AG10803 (cell line): ENCODE results near the gene CCDC194.

Source experiments
- DNase-seq: peaks from one replicate; pipeline ENCODE4 v3.0.0; 2010; ENCODE audit warnings: low read depth
- H3K4me3 ChIP-seq: 2 replicates; pipeline ENCODE4 v1.5.1; 2011; ENCODE audit warnings: mild to moderate bottlenecking, low read length, control low read depth
- CTCF ChIP-seq: conservative IDR thresholded peaks from 2 replicates; pipeline ENCODE4 v1.5.1; 2011; ENCODE audit warnings: mild to moderate bottlenecking, low read length, control low read depth, inconsistent platforms

CCDC194 gene

DNA sequence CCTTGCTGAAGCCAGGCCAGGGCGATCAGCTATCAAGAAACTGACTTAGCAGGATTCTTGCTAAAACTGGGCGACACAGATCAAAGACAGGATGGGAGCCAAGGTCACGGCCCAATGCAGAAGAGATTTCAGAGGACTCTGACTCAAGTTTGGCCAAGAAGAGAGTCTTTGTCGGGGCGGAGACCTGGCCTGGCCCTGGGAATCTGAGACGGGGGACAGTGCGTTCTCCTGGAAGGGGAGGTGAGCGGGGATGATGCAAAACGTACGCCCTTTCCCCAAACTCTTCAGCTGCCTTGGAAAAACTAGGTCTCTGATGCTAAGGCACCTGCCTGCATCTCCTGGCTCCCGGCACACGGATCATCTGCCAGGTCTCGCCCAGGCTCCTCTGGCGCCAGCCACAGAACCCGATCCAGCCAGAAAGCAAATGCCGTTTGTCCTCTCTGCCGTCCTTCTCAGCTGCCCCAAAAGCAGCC is 35.7 kb upstream of the CCDC194 start:
- TF ChIP-seq CTCF = no peak
- DNase-seq = no peak
- no peak overlapping the region for H3K4me3 ChIP-seq

- no peak for DNase-seq
- 0 out of 2 replicates have a peak, but pooled peaks have one; percentile 28 for TF ChIP-seq CTCF
These were observed 30.9 kb upstream of the CCDC194 start for GRCh38 chr19:17424743-17425365.

GRCh38 chr19:17423429-17424208 is 29.6 kb upstream of the CCDC194 start:
- TF ChIP-seq CTCF = no peak
- DNase-seq = no peak
- no peak overlapping the region for H3K4me3 ChIP-seq

More at GRCh38 chr19:17424743-17425365, 30.9 kb upstream of the CCDC194 start:
- no peak overlapping the region for H3K4me3 ChIP-seq

- TF ChIP-seq CTCF = no peak
These were observed 27.9 kb upstream of the CCDC194 start for GRCh38 chr19:17421942-17422341.

GRCh38 chr19:17420475-17420924 is 26.5 kb upstream of the CCDC194 start:
- peak overlapping the region; percentile 82 for H3K4me3 ChIP-seq
- no peak; the same call in 1 of the 2 replicates for TF ChIP-seq CTCF
- no peak for DNase-seq

More at GRCh38 chr19:17421942-17422341, 27.9 kb upstream of the CCDC194 start:
- DNase-seq = no peak
- H3K4me3 ChIP-seq = no peak overlapping the region

DNA sequence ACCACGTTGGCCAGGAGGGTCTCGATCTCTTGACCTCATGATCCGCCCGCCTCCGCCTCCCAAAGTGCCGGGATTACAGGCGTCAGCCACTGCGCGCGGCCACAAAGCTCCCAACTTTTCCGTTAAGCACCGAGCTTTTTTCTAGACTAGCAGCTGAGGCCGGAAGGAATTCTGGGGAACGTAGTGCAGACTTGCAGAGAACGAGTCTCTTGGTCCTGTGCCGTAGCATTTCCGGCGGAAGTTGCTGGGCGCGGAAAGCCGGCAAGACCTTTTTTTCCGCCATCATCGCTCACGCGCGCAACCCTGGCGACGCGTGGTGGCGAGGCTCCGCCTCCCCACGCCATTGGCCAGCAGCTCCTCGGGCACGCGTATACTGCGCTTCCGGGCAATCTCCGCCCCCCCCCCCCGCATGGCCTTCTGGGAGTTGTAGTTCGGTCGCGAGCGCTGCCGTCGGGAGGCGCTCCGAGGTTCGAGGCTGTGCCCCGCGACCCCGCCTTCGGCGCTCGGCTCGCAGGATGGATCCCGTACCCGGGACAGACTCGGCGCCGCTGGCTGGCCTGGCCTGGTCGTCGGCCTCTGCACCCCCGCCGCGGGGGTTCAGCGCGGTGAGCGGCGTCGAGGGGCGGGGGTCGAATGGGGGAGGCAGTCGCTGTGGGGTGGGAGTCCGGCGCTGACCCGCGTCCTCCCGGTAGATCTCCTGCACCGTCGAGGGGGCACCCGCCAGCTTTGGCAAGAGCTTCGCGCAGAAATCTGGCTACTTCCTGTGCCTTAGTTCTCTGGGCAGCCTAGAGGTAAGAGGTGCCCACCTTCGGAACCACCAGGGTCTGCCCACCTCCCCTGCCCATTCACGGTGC is 25.9 kb upstream of the CCDC194 start, which contains the start of gene MVB12A:
MVB12A (plus strand) TSS at position 427 of the 854 bp plus-strand sequence; CDS start at position 516, 89 bp downstream.
- H3K4me3 ChIP-seq = peak within 1 kb of the TSS; percentile 82
- TF ChIP-seq CTCF = no peak
- DNase-seq = peak; percentile 99
